GM12873 (cell line): Measurements from ENCODE around the gene RSPH1.

ENCODE experiments used
- CTCF ChIP-seq: IDR thresholded peaks from 2 replicates; pipeline ENCODE4 v1.5.1; 2012; ENCODE audit warnings: low read depth, mild to moderate bottlenecking, moderate library complexity, low read length, control low read depth; ENCODE audit not compliant: insufficient read depth; ENCODE audit errors: missing control alignments

Gene RSPH1

GRCh38 chr21:42531771-42532170 is 35.7 kb upstream of the RSPH1 start:
- TF ChIP-seq CTCF: no peak

DNA sequence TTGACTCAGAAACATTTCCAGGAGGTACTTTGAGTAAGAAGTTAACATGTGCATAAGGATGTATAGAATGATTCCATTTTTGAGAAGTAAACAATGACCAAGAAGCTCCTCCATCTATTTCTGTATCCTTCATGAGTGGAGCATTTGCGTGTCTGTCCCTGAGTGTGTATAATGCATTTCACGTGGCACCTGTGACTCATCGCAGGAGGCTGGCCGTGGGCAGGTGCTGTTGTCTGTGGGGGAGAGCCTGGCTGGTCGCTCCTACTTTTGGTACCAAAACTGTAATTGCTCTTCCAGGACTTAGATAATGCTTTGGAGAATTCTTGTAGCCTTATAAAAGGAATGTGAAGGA is 34.1 kb upstream of the RSPH1 start:
- no peak for TF ChIP-seq CTCF

DNA sequence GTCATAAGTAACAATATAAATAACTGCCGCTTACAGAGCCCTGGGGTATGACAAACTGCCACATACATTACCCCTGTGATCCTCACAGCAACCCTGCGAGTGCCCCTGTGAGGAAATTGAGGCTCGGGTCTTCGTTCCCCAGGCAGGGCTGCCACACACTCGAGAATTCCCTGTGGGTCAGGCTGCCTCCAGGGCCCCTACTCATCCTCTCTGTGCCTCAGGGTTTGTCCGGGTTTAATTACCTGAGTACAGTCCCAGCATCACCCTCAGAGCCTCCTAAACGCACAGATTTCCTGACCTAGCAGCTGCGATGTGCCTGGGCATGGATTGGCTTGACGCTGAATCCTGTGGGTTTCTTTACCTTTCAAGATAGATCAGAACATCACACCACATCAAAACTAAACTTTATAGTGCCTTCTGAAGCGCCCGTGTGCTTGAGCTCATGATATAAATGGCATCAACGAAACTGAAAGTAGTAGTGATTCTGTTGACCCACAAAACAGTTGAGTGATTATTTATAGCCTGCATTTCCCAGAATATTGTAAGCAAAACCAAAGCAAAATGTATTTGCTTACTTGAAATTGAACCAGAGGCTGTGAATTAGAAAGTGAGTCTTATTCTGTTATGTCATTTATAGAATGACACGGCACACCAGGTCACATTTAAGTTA is 31.6 kb upstream of the RSPH1 start:
- TF ChIP-seq CTCF: no peak

DNA sequence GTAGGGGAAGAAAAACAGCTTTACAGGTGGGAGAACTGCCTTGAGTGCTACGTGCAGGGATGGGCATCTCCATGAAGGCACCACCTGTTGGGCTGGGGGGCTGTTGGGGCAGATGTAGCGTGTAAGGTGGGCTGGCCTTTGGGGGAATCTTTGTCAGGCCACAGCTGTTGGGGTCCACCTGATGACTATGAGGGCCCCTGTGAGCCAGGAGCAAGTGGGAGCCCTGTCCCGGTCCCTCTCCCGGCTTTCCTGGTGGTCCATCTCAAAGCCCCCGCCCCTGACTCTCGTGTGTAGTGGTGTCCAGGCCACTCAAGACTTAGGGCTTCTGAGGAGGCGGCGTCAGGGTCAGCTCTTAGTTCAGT is 31.1 kb upstream of the RSPH1 start:
- TF ChIP-seq CTCF: no peak

GRCh38 chr21:42526379-42526727 is 30.3 kb upstream of the RSPH1 start:
- no peak for TF ChIP-seq CTCF

GRCh38 chr21:42525676-42526378 is 29.8 kb upstream of the RSPH1 start:
- no peak for TF ChIP-seq CTCF

- no peak for TF ChIP-seq CTCF
These were observed 29.1 kb upstream of the RSPH1 start for GRCh38 chr21:42525029-42525581.
